ENCODE measurements around the gene MTG2. TPM values are rescaled to one million over a fixed set of nuclear protein-coding genes. Genes with fewer than 3 reads are reported as not detected.

MTG2 gene
- total RNA-seq, 1 donor from 2014 or later: 19.5 TPM

GRCh38 chr20:62195075-62195405 is 12.2 kb downstream of the MTG2 start:
- Histone ChIP-seq H3K27me3 (ENCODE audit: control insufficient read depth, insufficient read depth, low read length) (no peaks in the 10 kb centered on the region), H3K4me3 (ENCODE audit: low read depth, low read length) (no peak overlapping the region), H3K36me3 (ENCODE audit: control insufficient read depth, insufficient read depth, low read length) (peaks cover 2% of the 10 kb centered on the region)
- TF ChIP-seq CTCF (IDR thresholded peaks at IDR 0.05; ENCODE audit: insufficient read depth, low read length, poor library complexity, severe bottlenecking): no peak
- DNase-seq (ENCODE audit: low read depth): no peak

- H3K4me3 ChIP-seq (ENCODE audit: low read depth, low read length): no peak overlapping the region
- TF ChIP-seq CTCF (IDR thresholded peaks at IDR 0.05; ENCODE audit: insufficient read depth, low read length, poor library complexity, severe bottlenecking): no peak
- H3K27me3 ChIP-seq (ENCODE audit: control insufficient read depth, insufficient read depth, low read length): no peaks in the 10 kb centered on the region
- DNase-seq (ENCODE audit: low read depth): no peak
- H3K36me3 ChIP-seq (ENCODE audit: control insufficient read depth, insufficient read depth, low read length): peaks cover 2% of the 10 kb centered on the region
These were observed 12.9 kb downstream of the MTG2 start for GRCh38 chr20:62195736-62196135.

- TF ChIP-seq CTCF (IDR thresholded peaks at IDR 0.05; ENCODE audit: insufficient read depth, low read length, poor library complexity, severe bottlenecking): no peak
- Histone ChIP-seq H3K27me3 (ENCODE audit: control insufficient read depth, insufficient read depth, low read length) (no peaks in the 10 kb centered on the region), H3K4me3 (ENCODE audit: low read depth, low read length) (no peak overlapping the region), H3K36me3 (ENCODE audit: control insufficient read depth, insufficient read depth, low read length) (peaks cover 2% of the 10 kb centered on the region)
- no peak for DNase-seq (ENCODE audit: low read depth)
These were observed 13.5 kb downstream of the MTG2 start for GRCh38 chr20:62196286-62196685.

GRCh38 chr20:62197311-62197710 is 14.5 kb downstream of the MTG2 start:
- no peaks in the 10 kb centered on the region for H3K27me3 ChIP-seq (ENCODE audit: control insufficient read depth, insufficient read depth, low read length)
- DNase-seq (ENCODE audit: low read depth): no peak
- no peak overlapping the region for H3K4me3 ChIP-seq (ENCODE audit: low read depth, low read length)
- no peak for TF ChIP-seq CTCF (IDR thresholded peaks at IDR 0.05; ENCODE audit: insufficient read depth, low read length, poor library complexity, severe bottlenecking)
- H3K36me3 ChIP-seq (ENCODE audit: control insufficient read depth, insufficient read depth, low read length): peaks cover 2% of the 10 kb centered on the region

GRCh38 chr20:62197801-62198200 is 15.0 kb downstream of the MTG2 start:
- no peaks in the 10 kb centered on the region for H3K27me3 ChIP-seq (ENCODE audit: control insufficient read depth, insufficient read depth, low read length)
- H3K36me3 ChIP-seq (ENCODE audit: control insufficient read depth, insufficient read depth, low read length): peaks cover 2% of the 10 kb centered on the region
- no peak for TF ChIP-seq CTCF (IDR thresholded peaks at IDR 0.05; ENCODE audit: insufficient read depth, low read length, poor library complexity, severe bottlenecking)
- no peak for DNase-seq (ENCODE audit: low read depth)
- no peak overlapping the region for H3K4me3 ChIP-seq (ENCODE audit: low read depth, low read length)

- H3K4me3 ChIP-seq (ENCODE audit: low read depth, low read length): no peak overlapping the region
- H3K27me3 ChIP-seq (ENCODE audit: control insufficient read depth, insufficient read depth, low read length): no peaks in the 10 kb centered on the region
- H3K36me3 ChIP-seq (ENCODE audit: control insufficient read depth, insufficient read depth, low read length): peaks cover 2% of the 10 kb centered on the region
- no peak for TF ChIP-seq CTCF (IDR thresholded peaks at IDR 0.05; ENCODE audit: insufficient read depth, low read length, poor library complexity, severe bottlenecking)
- DNase-seq (ENCODE audit: low read depth): no peak
These were observed 15.7 kb downstream of the MTG2 start for GRCh38 chr20:62198496-62198895.
